Activated CD8-positive, alpha-beta memory T cell treated with anti-CD3 and anti-CD28 coated beads, Interleukin-2, amount 50 U/mL, for 24 hours (primary cell): ENCODE data around the gene ERAP2.
"Not testable (repeated sequence)": the region's sequence is repeated elsewhere in the genome, so short reads cannot be mapped to it uniquely, and the experiment has no call there.

Source experiments
- DNase-seq: peaks from one replicate; pipeline ENCODE4 v3.0.0-alpha.2; 2020; ENCODE audit errors: extremely low read depth

ERAP2 gene

DNA sequence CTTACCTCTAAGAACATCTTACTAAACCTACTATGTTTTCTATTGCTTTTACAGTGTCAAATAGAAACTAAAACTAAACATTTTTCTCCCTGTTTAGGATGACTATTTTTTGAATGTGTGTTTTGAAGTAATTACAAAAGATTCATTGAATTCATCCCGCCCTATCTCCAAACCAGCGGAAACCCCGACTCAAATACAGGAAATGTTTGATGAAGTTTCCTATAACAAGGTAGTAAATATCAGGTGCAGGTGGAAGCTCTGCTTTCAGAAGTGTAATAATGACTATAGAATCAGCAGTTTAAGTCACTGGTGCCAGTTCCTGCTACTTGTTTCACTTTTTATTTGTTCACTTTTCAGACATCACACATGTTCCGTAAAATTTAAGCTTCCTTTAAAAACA, 20.0 kb downstream of the ERAP2 start:
- DNase-seq: no peak

DNA sequence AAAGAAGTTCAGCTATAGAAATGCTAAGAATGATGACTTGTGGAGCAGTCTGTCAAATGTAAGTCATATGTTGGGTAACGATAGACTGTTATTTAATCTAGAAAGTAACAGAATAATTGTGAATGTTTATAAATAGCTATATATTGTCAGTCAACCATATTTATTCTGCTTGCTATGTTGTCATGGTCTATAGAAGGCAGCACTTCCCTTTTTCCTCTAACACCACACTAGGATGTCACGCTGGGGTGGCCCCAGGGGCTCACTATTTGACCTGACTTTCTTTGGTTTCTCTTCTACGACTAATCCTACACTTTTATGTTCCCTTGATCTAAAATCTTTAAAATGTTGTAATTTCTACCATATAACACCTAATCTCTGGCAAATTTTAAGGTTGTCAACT, 20.5 kb downstream of the ERAP2 start:
- no peak for DNase-seq

DNA sequence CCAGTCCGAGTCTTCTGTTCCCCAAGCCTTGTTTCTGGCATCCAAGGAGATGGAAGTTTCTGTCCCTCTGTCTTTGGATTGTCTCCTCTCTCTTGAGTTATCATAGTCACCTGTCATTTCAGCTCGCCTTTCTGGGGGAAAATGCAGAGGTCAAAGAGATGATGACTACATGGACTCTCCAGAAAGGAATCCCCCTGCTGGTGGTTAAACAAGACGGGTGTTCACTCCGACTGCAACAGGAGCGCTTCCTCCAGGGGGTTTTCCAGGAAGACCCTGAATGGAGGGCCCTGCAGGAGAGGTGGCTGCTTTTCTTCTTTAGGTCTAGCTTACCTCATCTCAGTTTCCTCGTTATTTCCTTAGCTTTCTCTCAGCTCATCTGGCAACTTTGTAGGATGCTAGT, 25.1 kb downstream of the ERAP2 start:
- DNase-seq: no peak

DNA sequence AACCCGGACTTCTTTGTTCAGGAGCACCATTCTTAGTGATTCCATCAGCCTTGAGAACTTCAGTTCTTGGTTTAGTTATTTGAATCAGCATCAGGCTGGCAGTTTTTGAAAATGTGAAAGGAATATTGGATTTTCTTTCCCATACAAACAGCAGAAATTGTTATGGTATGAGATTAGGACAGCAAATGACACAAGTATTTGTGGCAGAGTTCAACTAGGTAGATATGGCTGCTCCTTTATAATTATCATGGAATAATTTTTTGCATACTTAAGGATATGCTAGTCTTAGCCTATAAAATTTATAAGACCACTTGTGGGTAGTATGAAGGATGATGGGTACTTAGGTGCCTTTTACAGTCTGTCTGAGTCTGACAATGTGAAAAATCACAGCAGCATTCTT, 25.5 kb downstream of the ERAP2 start:
- no peak for DNase-seq

DNA sequence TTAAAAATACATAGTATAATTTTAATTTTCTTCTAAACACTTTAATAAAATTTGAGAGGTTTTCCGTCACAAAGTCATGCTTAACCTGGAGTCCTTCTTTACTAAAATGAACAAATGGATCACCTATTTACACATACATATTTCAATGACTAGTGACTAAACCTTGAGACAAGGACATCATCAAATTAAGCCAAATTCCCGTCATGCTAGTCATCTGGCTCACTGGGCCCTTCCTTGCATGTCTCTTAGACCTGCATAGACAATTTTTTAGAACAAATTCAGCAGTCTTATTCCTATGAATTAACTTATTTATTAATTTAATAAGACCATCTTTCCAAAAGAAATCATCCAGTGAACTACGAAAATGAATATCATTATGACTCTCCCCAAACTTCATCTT, 26.6 kb downstream of the ERAP2 start:
- DNase-seq: no peak

DNA sequence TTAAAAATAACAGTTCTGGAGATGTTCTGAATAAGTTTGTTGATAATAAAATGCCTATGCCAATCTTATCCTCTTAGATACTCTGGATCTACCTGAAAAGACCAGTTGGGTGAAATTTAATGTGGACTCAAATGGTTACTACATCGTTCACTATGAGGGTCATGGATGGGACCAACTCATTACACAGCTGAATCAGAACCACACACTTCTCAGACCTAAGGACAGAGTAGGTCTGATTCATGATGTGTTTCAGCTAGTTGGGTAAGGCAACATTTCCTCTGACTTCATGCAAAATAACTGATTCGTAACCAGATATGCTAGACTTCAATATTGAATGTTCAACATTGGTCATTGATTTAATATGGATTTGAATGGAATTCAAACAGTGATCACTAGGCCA, 27.0 kb downstream of the ERAP2 start:
- DNase-seq: no peak

DNA sequence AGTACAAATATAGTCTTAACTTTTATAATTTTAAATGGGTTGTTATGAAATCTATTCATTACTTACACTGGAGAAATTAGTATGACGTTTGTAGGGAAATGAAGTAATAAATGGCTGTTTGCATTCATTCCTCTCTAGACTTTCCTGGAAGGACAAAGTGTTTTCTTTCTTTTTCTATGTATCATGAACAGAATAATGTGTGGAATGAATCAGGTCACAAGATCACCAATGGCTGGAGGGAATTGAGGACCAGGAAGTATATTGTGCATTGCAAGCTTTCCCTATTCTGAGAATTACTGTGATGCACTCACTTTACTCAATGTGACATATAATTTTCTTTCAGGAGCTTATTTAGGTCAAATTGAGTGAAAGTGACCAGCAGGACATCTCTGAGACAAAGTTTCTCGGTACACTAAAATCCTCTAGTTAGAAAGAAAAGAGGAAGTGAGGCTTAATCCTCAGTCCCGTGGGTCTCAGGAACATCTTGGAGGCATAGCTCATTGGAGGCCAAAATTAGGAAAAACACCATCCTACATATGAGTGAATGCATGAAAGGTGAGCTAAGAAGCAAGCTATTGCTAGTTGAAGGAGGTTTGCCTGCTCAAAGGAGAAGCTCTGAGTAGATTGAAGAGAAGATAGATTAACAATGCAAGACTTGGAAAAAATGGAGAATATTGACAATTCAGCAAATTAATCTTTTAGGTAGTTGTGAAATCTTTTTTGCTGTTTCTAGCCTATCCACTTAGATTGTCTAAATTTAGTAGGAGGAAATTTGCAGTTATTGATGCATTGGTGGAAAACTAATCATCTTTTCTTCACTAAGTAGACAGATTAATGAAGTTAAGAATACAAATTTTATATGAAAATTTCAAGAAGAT, 28.0 kb downstream of the ERAP2 start:
- DNase-seq: no peak

DNA sequence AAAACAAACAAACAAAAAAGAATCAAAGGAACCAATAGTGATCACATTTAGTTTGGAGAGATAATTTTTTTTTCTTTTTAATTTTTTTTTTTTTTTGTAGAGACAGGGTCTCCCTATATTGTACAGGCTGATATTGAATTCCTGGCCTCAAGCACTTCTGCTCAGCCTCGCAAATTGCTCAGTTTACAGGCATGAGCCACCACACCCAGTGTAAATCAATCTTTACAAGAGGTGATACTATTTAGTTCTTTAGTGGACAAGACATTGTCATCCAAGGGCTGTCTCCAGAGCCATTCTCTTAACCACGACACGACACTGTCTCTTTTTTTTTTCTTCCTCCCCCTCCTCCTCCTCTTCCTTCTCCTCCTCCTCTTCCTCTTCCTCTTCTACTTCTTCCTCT, 29.6 kb downstream of the ERAP2 start:
- no peak for DNase-seq

DNA sequence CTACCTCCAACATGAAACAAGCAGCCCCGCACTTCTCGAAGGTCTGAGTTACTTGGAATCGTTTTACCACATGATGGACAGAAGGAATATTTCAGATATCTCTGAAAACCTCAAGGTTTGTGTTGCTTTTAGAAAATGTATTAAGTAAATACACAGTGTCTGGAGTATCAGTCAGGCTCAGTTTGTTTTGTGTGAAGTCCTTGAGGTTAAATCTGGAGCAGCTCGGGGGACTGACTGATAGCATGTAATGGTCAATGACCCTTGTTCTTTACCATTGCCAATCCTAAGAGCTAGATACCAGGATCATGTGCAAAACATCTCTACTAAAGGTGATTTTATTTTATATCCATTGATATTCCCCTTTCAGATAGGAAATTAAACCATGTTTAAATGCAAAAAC, 32.7 kb downstream of the ERAP2 start:
- no peak for DNase-seq

DNA sequence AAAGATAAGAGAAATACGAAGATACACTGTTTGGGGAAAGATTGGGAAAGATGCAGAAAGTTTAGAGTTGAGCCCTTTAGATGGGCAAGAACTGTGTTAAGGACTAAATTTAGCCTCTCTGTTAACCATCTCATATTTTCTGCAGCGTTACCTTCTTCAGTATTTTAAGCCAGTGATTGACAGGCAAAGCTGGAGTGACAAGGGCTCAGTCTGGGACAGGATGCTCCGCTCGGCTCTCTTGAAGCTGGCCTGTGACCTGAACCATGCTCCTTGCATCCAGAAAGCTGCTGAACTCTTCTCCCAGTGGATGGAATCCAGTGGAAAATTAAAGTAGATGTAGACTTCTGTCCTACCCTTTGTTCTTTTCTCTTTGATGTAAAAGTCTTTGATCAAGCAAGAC, 33.1 kb downstream of the ERAP2 start:
- DNase-seq: no peak

DNA sequence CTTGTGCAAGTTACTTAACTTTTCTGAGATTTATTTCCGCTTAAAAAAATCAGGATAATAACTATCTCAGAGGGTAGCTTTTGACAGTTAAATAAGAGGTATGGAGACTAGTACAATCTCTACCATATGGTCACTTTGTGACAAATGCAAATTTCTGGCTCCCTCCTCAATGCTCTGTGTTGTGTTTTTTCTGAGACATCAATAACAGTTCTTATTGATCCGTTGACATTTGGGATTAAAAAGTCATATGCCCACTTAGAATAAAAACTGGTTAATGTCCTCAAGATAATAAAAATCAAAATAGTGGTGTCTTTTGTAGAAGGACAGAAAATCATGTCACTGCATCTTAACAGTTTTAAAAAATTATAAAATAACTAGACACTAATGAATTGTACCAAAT, 34.8 kb downstream of the ERAP2 start:
- no peak for DNase-seq

DNA sequence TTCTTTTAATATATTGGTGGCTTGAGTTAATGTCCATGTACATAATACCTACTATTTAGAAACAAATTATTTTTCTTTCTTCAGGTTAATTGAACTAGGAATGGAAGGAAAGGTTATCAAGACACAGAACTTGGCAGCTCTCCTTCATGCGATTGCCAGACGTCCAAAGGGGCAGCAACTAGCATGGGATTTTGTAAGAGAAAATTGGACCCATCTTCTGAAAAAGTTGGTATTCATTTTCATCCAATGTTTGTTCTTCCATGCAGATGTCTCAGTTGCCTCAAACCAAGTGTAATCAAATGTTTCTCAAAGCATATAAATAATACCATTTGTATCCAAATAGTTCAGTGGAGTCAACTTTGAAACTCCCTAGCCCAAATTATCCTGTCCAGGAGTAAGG, 36.9 kb downstream of the ERAP2 start:
- DNase-seq: no peak

DNA sequence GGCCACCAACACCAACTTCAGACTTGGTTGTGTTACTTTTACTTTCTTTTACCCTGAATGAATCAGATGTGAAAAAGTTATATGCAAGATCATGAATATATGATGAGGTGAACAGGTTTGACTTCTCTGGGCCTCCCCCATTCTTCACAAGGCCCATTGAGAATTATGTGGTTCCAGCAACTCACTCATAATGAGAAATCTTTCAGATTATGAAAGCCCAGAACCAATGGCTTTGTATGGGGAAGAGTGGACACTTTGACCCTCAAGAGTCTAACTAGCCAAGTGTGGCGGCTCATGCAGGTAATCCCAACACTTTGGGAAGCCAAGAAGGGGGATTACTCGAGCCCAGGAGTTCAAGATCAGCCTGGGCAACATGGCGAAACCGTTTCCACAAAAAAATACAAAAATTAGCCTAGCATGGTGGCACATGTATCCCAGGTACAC, 43.5 kb downstream of the ERAP2 start:
- DNase-seq: no peak

DNA sequence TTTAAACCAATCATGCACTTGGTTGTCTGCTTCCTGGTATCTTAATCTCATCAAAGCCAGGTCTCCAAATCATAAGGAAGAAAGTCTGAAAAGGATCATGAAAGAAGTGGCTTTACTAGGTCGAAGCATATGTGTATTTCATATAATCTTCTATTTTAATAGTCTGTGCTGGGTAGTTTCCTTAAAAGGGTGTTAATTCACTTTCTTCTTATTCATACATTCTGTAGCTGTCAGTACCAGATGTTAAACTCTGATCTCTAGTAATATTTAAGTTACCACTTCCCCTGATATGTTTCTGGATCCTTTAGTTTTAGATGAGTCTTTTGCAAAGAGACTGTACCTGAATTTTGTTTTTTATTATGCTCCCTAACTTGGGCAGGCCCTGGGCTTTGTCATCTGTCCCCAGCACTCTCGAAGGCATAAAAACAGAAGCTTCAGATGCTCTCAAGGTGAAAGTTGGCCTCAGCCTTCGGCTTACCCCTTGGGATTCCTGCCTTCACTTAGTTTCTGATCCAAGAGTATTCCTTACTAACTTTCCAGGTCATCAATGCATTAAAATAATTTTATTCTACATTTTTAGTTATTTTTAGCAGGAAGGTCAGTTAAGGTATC, 44.5 kb downstream of the ERAP2 start:
- no peak for DNase-seq

DNA sequence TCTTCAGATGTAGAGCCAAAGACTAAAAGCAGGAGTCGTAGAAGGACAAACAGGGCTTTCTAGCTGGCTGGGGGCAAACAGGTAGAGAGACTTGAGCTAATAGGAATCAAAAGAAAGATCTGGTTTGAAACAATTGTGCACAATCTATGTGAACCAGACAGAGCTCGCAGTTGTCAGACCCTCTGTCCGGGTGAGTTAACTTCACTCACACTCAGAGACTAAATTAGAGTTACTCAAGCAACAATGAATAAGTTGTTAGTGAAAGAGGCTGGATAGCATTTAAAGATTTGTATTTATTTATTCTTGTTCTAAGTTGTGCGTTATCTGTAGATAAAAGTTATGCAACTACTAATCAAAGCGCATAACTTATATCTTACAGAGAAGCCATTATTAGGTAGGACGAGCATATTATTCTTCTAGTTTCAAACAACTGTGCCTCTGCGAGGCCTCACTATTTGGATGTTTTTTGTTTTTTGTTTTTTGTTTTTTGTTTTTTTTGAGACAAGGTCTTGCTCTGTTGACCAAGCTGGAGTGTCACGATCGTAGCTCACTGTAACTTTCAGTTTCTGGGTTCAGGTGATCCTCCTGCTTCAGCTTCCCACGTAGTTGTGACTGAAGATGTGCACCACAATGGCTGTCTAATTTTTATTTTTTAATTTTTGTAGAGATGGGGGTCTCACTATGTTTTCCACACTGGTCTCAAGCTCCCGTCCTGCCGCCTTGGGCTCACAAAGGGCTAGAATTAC, 46.4 kb downstream of the ERAP2 start:
- no peak for DNase-seq

DNA sequence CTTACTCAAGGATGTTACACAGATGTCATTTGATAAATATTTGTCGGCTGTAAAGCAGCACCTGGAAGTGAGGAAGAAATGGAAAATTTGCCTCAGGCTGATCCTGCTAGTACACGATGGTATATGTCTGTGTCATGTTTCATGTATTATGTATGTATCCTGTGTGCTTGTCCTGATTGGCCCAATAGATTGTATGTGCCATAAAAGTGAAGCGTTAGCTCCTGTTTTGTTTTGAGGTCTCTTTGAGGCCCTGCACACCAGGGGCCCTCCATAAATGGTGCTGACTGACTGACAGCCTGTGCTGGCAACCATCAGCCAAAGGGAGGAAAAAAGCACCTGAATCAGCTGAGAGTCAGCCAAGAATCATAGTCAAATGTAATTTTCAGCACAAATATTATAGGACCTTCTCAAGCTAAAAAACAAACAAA, 47.7 kb downstream of the ERAP2 start:
- DNase-seq: no peak

DNA sequence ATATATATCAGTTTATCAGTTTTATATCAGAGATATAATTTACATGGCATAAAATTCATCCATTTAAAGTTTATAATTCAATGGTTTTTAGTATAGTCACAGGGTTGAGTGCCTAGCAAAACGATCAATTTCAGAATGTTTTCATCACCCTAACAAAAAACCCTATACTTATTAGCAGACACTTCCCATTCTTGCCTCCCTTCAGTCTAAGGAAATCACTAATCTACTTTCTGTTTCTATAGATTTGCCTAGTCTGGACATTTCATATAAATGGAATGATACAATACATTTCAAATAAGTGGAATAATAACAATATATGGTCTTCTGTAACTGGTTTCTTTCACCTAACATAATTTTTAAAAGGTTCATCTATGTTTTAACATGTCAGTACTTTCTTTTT, 50.0 kb downstream of the ERAP2 start:
- DNase-seq: no peak

DNA sequence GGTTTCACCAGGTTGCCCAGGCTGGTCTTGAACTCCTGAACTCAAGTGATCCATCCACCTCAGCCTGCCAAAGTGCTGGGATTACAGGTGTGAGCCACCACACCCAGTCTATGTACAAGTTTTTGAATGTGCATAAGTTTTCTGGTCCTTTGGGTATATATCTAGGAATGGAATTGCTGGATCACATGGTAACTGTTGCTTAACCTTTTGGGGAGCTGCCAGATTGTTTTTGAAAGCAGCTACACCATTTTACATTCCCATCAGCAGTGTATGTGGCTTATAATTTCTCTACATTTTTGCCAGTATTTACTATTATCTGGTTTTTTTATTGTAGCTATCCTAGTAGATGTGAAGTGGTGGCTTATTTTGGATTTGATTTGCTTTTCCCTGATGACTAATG, 50.7 kb downstream of the ERAP2 start:
- no peak for DNase-seq

DNA sequence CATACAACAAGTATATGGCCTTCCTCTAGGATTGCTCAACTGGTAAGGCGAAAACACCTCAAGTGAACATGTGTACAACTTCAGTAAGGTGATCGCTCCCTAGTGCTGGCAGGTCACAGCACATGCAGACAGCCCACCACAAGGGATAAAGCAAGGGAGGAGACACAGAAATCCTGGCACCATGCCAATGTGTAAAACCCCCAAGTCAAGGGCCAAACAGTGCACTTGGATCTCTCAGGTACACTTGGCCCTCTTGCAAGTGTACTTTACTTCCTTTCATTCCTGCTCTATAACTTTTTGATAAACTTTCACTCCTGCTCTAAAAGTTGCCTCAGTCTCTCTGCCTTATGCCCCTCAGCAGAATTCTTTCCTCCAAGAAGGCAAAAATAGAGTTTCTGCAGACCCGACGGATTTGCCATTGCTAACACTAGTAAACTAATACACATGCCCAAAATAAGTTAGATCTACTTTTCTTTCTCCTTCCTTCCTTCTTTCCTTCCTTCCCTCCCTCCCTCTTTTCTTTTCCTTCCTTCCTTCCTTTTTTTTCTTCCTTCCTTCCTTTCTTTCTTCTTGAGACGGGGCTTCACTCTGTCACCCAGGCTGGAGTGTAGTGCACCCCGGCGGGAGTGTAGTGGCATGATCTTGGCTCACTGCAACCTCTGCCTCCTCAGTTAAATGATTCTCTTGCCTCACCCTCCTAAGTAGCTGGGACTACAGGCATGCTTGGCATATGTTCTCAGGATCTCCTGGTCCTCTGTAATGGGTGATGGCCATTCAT, 52.8 kb downstream of the ERAP2 start:
- no peak for DNase-seq

DNA sequence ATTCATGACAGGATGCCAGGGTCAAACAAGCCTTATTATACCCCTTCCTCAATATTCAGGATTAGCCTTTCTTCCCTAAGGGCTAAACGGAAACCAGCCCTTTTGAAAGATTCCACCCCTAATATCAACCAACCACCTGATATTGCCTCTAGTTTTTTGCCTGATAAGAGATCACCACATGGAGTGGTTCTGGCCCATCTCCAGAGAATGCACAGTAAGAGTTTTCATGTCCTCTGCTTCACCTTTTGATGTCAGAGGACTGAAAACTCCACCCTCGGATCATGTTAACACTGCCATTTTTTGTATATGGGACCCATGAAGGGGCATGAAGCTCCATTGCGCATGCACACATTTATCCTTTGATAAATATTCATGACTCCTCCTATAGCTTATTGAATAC, 53.8 kb downstream of the ERAP2 start:
- no peak for DNase-seq

DNA sequence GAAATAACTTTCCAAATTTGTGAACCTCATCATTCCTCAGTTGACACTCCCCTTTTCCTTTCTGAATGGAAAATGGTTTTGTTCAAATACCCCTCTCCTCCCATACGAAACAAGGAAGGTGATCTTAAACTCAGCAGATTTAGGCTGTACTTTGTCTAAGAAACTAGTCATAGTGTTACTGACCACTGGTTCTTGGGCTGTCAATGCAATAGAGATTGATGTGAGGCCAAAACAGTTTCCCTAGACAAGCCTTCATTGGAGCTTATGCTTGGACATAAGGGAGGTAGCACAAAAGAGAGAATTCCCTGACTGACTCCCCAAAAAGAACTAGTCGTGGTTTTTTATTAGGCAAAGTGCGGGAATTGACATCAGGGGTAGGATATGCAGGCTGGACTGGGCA, 54.3 kb downstream of the ERAP2 start:
- no peak for DNase-seq

DNA sequence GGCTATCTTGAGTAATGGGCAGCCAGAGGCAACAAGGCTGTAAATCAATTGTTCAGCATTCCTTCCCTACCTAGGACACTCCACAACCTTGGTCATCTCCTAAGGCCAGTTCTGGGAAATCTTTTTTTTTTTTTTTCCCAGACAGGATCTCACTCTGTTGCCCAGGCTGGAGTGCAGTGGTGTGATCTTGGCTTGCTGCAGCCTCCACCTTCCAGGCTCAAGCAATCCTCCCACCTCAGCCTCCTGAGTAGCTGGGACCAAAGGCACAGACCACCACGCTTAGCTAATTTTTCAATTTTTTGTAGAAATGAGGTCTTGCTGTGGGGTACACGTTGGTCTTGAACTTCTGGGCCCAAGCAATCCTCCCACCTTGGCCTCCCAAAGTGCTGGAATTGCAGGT, 54.7 kb downstream of the ERAP2 start:
- DNase-seq: not testable (repeated sequence)
